NB4 (cell line): Measurements from ENCODE around the gene D2HGDH.

Experiments used
- MYC ChIP-seq: IDR thresholded peaks from 2 replicates; pipeline ENCODE4 v1.6.1; 2011; ENCODE audit warnings: low read depth, low read length
- POLR2A ChIP-seq: IDR thresholded peaks from 2 replicates; pipeline ENCODE4 v1.6.1; 2011; ENCODE audit warnings: mild to moderate bottlenecking; ENCODE audit not compliant: insufficient read length; ENCODE audit errors: extremely low read depth
- TF ChIP-seq, protein P1 (sequence below): IDR thresholded peaks from one replicate; pipeline ENCODE4 v1.5.1; 2012; ENCODE audit warnings: low read depth, low read length

DNA sequence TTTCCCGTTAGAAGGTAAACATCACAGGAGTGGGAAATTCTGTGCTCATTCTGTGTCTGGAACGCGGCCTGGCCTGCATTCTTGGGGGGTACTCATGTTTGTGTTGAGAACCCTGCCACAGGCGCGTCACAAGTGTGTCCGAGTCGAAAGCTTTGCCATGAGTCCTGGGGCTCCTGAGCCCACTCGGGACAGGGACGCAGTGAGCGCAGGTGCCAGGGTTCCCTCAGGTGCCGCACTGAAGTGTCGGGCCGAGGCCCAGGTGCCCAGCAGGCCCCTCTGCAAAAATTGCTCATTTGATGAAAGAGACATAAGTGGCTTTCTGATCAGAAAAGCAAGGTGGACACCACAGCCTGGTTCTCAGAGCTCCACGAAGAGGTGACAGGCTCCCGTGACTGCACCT lies 4.7 kb downstream of the D2HGDH start:
- TF ChIP-seq, protein P1, sequence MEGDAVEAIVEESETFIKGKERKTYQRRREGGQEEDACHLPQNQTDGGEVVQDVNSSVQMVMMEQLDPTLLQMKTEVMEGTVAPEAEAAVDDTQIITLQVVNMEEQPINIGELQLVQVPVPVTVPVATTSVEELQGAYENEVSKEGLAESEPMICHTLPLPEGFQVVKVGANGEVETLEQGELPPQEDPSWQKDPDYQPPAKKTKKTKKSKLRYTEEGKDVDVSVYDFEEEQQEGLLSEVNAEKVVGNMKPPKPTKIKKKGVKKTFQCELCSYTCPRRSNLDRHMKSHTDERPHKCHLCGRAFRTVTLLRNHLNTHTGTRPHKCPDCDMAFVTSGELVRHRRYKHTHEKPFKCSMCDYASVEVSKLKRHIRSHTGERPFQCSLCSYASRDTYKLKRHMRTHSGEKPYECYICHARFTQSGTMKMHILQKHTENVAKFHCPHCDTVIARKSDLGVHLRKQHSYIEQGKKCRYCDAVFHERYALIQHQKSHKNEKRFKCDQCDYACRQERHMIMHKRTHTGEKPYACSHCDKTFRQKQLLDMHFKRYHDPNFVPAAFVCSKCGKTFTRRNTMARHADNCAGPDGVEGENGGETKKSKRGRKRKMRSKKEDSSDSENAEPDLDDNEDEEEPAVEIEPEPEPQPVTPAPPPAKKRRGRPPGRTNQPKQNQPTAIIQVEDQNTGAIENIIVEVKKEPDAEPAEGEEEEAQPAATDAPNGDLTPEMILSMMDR: no peak
- no peak for TF ChIP-seq POLR2A
- TF ChIP-seq MYC: no peak
